LNCAP (cell line): ENCODE results near the gene PARL.

ENCODE experiments used
- TF ChIP-seq, protein P1 (sequence below): fragments of 450-650 bp; IDR thresholded peaks from 2 replicates; pipeline ENCODE4 v1.5.1; 2017; ENCODE audit warnings: mild to moderate bottlenecking

PARL gene

DNA sequence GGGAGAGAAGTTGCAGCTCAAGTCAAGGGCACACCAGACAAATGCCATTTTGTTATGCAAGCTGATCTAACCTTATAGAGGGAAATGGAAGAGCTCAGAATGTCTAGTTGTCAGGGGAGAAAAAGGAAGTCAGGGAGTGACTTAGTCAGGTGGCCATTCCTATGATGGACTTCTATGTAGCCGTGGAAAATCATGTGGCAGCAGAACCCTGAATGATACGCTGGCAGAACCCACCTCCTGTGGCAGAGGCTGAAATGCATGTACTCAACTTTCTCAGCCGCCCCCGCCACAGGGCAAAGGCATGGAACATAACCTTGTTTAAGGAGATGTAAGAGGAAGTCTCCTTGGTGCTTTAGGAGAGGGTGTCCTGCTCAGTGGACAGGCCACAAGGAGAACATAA lies 37.7 kb upstream of the PARL start:
- TF ChIP-seq, protein P1, sequence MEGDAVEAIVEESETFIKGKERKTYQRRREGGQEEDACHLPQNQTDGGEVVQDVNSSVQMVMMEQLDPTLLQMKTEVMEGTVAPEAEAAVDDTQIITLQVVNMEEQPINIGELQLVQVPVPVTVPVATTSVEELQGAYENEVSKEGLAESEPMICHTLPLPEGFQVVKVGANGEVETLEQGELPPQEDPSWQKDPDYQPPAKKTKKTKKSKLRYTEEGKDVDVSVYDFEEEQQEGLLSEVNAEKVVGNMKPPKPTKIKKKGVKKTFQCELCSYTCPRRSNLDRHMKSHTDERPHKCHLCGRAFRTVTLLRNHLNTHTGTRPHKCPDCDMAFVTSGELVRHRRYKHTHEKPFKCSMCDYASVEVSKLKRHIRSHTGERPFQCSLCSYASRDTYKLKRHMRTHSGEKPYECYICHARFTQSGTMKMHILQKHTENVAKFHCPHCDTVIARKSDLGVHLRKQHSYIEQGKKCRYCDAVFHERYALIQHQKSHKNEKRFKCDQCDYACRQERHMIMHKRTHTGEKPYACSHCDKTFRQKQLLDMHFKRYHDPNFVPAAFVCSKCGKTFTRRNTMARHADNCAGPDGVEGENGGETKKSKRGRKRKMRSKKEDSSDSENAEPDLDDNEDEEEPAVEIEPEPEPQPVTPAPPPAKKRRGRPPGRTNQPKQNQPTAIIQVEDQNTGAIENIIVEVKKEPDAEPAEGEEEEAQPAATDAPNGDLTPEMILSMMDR = no peak

DNA sequence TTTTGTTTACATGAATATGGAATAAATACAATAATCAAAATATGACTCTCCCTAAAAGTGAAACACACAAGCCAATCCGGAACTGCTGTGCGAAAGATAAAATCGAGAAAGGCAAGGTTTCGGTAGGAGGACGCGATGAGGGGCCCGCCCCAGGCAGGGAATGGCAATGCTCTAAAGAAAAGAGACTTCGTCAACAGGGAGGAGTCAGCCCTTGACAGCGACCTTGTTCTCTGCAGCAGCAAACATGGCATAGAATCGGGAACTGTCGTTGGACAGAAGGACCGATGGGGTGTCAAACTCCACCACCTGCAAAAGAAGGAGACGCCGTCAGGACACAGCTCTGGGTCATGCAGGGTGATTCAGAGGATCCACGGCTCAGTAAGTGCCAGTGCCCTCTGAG lies 36.4 kb upstream of the PARL start:
- TF ChIP-seq, protein P1 = no peak

DNA sequence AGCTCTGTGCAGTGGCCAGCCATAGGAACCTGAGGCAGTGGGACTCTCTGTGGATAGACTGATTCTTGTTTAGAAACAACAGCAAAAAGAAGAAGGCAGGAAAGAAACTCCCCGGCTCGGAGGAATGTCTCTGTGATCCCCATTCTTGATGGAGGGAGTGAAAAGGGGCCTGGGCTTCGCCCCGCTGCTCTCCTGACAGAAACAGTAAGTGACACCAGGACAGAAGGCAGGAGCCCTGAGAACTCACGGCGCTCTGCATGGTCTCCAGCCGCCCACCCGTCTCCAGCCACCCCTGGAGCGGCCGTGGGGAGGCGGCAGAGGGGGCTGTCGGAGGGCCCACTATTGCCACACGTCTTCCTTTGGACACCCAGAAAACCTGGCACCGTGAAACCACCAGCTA lies 35.7 kb upstream of the PARL start:
- TF ChIP-seq, protein P1 = no peak

DNA sequence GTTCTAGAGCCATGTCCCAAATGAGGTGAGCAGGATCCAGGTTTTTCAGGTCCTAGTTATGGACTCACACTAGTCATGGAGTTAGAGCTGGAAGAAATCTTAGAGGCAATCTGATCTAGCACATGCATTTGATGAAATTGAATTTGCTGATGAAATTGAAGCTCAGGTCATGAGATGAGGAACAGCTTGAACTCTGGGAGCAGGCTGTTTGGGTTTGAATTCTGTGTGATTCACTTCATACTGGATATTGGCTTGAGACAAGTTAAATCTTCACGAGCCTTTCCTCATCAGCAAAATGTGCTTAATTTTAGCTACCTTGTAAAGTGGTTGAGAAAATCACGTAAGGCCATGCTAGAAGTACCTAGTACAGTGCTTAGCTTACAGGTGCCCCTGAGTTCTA lies 33.5 kb upstream of the PARL start:
- TF ChIP-seq, protein P1 = no peak

DNA sequence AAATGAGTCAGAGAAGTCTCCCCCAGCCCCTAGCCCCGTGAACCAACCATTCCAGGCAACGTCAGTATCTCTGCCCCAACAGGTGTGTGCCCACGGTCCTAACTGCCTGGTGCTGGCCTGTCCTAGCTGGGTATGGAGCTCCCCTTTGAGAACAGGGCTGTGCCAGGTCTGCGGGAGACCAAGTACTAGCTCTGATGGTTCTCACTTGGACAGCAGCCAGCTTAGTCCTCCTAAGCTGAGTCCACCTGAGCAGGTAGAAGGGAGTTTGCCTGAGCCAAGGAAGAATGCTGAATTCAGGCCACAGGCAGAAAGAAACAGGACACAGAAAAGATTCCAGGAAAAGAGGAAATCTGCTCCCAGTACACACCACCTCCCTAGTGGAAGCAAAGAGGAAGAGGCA lies 33.1 kb upstream of the PARL start:
- TF ChIP-seq, protein P1 = no peak

DNA sequence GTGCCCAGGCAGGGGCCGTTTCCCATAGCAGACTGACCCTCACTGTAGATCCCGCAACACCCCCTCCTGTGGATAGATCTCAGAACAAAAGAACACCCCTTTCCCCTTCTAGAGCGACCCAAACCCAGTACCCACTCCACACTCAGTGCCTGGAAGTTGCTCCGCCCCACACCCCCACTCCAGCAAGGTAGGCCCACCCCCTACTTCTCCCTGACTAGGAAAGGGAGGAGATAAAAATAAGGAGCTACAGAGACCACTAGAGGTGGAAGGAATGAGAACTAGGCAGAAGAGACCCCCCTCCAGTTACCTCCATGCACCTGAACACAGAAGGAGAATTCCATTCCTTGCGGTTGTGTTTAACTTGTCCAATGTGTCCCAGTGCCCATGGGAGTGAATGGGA lies 30.2 kb upstream of the PARL start:
- TF ChIP-seq, protein P1 = no peak

DNA sequence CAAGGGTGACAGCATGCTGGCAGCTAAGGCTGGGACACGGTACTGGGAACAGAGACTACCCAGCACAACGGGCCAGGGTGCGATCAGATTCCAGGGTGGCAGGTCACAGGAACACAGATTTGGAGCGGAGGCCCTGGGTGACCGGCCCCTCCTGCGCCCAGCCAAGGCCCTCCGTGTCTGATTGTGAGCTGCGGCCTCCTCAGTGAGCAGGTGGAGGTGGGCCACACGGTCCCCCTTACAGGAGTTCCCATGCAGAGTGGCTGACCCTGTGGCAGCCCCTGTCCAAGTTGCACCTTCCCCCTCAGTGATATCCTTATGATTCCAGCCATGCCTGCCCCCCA lies 28.9 kb upstream of the PARL start:
- TF ChIP-seq, protein P1 = no peak

DNA sequence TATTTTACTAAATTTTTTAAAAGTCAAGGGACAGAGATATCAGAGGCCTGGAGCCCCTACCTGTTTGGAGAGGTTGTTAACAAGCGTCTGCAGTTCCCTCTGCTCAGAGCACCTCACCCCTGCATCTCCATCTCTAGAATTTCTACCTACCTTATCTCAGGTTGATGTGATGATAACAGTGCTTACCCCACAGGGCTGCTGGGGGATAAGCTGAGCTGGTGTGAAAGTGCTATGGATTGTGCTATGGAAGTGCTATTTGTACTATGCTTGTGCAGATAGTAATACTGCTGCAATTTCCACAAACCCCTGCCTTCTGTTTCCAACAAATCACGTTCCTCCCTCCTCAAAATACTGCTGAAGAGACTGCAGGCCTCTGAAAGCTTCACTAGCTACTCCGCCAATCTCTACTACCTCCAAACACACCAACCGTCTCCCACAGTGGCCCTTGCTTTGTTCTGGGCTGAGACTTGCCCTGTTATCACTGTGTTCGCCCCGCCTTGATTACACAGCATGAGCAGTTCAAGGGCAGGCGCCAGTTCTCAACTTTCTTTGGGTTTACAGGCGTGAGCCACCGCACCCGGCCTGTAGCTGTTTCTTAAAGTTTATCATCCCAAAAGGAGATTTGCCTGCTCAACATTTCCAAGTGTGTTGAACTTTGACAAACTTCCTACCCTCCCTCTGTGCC lies 28.4 kb upstream of the PARL start:
- TF ChIP-seq, protein P1 = no peak
